Measurements from ENCODE around the gene MCEMP1.

MCEMP1 gene

DNA sequence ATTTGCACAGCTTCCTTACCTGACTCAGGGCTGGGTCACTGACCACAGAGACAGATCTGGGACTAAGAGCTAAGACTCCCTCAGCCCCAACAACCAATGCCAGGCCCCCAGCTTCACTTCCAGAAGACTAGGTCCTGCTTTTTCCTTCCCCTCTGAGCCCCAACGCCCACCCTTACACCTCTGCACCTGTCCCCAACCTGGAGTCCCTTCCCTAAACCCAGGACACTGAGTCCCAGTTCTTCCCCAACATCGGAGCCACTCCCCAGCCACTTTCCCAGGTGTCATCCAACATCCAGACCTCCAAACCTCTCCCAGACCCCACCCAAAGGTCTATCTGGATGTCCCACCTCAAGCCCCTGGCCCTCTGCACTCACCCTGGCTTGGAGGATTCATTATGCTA is 22.1 kb downstream of the MCEMP1 start:
- DNase-seq = no peak

- peak; percentile 70 for DNase-seq
Measured at GRCh38 chr19:7699417-7700401, 22.8 kb downstream of the MCEMP1 start.

DNA sequence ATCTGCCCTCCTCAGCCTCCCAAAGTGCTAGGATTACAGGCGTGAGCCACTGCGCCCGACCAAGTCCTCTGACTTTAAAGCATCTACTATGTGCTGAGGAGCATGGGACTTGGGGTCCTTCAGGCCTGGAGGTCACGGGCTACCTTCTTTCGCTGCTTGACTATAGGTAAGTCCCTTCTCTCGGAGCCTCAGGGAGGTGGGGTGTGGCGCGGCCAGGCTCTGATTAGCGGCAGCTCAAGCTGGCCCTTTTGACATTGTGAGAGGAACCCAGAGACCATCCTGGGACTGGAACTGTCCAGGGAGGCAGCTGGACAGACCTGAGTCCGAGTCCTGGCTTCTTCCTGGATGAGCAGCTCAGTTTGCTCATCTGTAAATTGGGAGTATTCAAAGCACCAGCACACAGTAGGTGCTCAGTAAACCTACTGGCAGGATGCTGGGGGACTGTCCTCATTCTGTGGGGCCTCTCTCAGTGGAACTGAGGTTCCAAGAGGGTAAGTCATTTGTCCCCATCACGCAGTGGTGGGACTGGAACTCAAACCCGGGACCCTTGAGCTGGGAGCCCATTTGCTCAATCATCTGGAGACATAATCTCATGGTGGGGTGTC is 24.3 kb downstream of the MCEMP1 start:
- no peak for DNase-seq

DNA sequence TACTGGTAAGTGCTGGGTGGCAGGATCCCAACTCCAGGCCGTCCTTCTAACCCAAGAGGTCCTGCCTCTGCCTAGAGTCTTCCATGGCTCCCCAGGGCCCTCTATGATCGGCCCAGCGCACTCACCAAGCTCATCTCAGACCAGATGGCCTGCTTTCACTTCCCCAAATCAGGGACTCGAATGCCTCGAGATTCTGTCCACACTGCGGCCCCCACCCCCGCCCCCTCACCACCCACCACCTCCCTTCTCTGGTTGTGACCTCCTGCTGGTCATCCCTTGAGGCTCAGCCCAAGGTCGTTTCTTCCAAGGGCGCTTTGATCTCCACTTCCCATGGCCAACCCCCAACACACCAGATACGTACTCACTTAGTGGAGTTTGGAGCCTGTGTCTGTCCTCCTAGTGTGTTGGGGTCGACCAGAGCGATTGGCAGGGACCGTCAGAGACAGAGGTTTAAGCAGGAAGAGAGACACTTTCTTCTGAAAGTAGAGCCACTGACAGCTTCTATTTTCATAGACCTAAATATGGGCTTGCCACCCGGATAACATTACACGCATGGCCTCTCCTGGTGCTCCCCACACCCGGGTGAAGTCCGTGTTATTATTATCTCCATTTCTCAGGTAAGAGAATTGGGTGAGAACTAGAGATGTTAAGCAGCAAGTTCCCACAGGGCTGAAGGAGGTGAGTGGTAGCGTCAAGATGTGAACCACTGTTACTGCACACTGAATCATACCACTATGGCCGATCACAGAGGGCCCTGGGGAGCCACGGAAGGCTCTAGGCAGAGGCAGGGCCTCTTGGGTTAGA is 25.0 kb downstream of the MCEMP1 start, which contains the start of gene FCER2:
TSS of gene FCER2 (minus strand) at position 478 of the 804 bp plus-strand sequence. CDS start 2,371 bp downstream, outside the sequence.
- DNase-seq = peak; percentile 91

GRCh38 chr19:7703332-7703731 is 26.4 kb downstream of the MCEMP1 start:
- no peak for DNase-seq

DNA sequence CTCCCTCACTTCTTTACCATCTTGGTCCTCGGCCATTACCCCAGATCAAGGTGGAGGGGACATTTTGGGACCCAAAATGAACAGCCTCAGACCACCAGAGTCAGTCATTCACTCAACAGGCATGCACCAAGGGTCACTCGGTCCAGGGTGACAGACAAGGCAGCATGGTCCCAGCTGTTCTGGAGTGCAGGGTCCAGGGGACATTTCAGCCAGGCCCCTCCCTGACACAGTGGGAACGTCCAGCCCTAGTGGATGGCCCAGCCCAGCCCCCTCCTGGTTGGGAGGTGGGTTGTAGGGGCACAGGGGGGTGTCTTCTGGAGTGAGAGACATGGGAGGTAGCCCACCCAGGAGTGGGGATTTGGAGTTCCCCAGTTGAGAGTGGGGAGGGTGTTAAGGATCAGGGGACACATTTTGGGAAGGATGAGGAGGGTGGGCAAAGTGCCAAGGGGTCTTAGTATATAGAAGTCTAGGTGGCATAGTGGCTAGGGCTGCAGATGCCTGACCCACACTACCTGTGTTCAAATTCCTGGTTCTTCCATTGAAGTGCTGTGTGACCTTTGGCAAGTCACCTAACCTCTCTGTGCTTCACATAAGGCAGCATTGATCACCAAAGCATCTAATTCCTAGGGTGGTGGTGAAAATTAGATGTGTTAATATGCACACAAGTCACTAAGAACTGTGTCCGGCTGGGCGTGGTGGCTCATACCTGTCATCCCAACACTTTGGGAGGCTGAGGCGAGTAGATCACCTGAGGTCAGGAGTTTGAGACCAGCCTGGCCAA is 27.6 kb downstream of the MCEMP1 start:
- DNase-seq = no peak

- peak; percentile 99 for DNase-seq
Measured at GRCh38 chr19:7705387-7706187, 28.7 kb downstream of the MCEMP1 start.

DNA sequence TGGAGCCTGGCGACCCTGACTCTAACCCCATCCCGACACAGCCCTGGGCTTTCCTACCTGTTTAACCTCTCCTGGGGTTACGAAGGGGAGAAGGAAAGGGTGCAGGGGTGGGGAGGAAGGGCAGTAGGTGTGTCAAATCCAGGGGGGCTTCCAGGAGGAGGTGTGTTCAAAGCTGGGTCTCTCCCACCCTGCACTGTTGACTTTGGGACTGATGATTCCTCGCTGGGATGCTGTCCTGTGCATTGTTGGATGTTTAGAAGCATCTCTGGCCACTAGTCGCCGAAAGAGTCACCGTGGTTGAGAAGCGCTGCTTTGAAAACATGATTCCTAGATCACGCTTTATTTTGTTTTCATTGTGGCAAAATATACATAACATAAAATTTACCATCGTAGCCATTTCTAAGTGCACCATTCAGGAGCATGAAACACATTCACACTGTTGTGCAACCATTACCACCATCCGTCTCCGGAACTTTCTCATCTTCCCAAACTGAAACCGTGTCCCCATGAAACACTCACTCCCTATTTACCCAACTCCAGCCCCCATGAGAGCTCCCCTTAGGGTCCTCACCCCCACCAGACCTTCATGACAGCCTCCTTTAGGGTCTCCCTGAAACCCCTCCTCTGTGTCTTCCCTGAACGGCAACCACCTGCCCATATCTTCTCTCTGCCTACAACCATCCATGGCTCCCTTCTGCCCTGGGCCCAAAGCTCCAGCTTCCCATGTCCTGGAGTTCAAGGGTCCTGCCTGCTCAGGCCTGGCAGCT is 29.5 kb downstream of the MCEMP1 start:
- peak; percentile 74 for DNase-seq

DNA sequence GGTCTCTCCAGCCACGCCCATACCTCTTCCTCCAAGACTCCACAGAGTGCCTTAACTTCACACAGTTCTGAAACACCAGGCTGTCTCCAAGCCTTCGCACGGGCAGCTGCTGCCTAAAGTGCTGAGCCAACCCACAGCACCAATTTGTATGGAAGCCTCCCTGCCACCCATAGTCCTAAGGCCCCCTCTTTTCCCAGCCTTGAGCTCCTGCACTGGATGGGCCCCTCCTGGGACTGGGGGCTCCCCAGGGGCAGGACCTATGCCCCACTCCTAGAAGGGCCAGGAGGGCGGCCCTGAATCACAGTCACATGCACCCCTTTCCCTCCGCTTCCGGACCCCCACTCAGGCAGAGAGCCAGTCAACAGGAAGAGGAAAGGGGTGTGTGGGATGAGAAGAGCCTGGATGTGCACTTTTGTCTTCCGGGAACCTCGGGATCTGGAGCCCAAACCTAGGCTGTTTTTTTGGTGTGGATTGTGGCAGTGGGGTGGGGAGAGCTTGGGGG is 30.1 kb downstream of the MCEMP1 start:
- peak; percentile 46 for DNase-seq

DNA sequence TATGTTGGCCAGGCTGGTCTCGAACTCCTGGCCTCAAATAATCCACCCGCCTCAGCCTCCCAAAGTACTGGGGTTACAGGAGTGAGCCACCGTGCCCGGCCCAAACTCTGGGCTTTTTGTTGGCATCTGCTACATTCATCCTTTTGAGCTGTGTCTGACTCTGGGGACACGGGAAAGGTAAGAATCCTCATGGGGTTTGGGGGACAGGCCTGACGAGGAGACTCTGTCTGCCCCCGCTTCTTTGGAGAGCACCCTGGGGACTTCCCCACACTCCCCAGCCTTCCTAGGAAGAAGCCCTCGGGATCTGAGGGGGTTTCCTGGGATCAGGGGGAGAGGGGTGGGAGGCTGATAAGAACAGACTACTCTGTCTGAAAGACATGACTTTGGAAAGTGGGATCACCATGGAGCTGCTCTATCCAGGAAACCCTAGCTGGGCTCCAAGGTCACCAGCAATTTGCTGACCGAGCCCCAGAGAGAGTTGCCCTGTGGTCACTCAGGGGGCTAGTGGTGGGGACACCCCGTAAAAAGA is 33.1 kb downstream of the MCEMP1 start:
- DNase-seq = no peak

DNA sequence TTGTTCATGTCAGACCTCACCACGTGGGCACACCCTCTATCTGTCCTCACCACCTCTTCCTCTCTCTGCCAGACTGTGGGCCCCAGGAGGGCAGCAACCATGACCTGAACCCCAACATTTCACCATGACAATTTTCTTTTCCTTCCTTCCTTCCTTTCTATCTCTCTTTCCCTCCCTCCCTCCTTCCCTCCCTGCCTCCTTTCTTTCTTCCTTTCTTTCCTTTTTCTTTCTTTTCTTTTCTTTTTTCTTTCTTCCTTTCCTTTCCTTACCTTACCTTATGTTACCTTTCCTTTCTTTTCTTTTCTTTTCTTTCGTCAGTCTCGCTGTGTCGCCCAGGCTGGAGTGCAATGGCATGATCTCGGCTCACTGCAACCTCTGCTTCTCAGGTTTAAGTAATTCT is 33.7 kb downstream of the MCEMP1 start:
- DNase-seq = no peak

DNA sequence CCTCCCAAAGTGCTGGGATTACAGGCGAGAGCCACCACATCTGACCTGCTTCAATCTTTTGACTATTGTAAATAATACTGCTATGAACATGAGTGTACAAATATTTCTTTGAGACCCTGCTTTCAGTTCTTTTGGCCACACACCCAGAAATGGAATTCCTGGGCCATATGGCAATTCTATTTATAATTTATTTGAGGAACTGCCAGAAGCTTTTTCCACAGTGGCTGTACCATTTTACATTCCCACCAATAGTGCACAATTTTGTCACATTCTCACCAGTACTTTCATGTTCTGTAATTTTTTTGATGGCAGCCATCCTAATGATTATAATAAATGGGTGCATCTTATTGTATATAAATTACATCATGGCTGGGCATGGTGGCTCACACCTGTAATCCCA is 38.8 kb downstream of the MCEMP1 start:
- peak; percentile 45 for DNase-seq

- no peak for DNase-seq
Measured at GRCh38 chr19:7716762-7717161, 39.9 kb downstream of the MCEMP1 start.

- no peak for DNase-seq
Measured at GRCh38 chr19:7718668-7719067, 41.8 kb downstream of the MCEMP1 start.

DNA sequence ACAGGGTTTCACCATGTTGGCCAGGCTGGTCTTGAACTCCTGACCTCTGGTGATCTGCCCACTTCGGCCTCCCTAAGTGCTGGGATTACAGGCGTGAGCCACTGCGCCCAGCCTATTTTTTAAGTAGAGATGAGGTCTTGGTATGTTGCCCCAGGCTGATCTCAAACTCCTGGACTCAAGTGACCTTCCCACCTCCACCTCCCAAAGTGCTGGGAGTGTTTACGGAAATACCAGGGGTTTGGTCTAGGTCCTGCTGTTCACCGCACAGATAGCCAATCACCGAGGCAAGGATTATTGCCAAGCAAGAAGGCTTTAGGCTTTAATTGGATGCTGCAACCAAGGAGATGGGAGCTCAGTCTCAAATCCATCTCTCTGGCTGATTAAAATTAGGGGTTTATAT is 43.5 kb downstream of the MCEMP1 start:
- no peak for DNase-seq

GRCh38 chr19:7722231-7722651 is 45.4 kb downstream of the MCEMP1 start:
- no peak for DNase-seq

DNA sequence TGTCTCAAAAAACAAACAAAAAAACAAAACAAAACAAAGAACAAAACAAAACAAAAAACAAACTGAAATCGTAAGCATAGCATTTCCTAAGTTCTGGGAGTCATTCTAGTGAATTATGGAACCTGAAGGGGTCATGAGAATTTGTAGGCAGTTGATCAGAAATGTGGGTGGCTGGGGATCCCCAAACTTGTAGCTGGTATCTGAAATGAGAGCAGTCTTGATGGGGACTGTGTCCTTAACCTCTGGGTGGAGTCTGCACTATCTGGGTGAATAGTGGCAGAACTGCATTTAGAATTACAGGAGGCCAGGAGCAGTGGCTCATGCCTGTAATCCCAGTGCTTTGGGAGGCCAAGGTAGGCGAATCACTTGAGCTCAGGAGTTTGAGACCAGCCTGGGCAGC is 48.9 kb downstream of the MCEMP1 start:
- DNase-seq = no peak

- DNase-seq = no peak
Measured at GRCh38 chr19:7729211-7729610, 52.3 kb downstream of the MCEMP1 start.
